Inflammatory macrophage treated with lipopolysaccharide for 4 hours (primary cell): ENCODE data around the gene DENND1A.

Experiments
- DNase-seq: peaks from one replicate; pipeline ENCODE4 v3.0.0-alpha.2; 2020

Gene DENND1A

DNA sequence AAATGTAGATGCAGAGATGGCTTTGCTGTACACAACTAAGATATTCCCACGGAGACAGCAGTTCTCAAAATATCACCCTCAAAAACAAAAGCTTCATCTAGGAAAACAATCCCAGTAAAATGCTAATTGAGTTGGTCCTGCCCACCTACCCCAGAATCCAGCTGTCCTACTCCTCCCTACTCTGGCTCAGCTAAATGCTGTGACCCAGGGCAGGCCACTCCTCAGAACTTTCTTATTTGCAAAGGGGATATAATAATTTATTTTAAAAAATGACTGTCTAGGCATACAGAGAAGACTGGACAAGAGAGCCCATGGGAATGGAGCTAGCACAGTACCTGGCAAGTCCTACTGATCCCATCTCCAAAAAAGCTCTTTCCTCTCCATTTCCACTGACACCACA is 411.6 kb downstream of the DENND1A start:
- DNase-seq: no peak

DNA sequence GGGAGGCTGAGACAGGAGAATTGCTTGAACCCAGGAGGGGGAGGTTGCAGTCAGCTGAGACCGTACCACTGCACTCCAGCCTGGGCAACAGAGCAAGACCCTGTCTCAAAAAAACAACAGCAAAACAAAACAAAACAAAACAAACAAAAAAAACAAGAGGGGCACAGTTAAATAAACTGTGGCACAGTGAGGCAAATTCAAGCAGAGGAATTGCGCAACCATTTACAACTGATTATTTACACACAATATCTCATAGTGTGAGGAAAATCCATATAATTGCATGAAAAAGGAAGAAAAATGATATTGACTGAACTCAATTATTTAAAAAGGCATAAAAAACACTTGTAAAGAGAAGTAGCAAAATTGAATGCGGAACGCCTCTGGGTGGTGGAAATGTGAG is 412.4 kb downstream of the DENND1A start:
- DNase-seq: no peak

DNA sequence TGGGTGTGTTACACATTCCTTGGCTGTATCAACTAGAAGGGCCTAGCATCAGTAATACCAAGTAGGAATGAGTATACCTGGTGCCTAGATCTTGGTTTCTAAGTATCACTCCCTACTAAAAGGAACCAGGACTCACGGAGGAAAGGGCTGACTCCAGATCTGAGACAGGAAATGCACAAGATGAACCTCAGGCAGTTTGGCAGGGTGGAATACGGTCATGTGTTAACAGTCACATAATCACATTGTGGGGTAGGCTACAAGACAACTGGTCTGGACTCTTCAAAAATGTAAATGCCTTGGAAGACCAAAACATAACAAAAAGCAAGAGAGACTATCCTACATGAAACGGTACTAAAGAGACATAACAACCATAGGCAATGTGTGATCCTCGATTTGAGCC is 415.2 kb downstream of the DENND1A start:
- DNase-seq: no peak

DNA sequence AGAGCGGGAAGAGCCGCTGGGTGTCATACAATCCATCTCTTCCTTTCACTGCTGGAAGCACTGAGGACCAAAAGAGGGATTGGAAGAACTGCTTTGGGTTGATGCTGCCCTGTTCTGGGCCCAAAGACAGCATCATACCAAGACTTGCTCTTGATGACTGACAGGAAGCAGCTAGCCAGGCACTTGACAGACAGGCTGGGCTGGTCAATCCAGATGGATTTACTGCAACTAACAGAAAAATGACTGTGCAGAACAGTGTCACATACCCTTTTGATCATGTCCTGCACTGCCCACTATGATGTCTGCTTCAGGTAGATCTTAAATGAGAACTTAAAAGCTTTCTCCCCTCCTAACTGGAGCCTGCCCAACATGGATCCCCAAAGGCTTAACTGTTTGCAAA is 416.4 kb downstream of the DENND1A start:
- DNase-seq: no peak

DNA sequence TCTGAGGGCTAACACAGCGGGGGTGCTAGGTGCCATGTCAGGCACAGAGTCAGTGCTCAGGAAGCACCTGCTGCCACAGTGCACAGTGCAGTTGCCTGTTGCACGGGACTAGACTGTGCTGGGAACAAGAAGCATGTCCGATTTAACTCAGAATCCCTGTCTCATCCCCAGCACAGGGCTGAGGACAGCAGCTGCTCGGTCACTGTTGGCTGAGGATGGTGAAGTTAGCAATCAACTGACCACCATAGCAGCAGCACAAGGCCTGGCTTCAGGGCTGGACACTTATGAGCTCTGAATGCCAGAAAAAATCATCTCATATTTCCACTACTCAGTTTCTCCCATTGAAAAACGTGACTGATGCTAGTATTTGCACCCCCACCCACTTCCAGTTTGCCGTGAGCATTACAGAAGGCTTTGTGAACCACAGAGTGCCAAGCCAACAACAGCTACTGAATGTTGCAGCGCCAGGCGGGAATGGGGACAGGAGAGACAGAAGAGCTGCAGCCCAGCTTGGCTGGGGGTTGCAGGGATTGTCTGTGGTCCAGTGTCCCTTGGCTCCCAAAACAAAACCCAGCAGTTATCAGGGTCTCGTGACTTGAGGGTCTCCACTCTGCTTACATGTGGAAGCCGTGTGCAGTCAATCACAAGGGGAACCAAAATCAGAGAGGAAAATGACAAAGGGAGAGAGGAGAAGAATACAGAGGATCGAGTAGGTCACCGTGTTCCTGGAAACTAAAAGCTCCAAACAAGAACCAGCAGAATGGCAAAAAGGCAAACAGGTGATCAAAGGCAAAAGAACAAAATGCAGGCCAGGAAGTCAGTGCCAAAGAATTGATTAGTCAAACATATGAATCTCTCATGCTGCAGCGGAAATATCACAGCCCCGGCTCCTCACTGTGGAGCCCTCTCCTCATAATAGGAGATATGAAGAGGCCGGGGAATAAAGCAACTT is 418.3 kb downstream of the DENND1A start:
- DNase-seq: no peak

DNA sequence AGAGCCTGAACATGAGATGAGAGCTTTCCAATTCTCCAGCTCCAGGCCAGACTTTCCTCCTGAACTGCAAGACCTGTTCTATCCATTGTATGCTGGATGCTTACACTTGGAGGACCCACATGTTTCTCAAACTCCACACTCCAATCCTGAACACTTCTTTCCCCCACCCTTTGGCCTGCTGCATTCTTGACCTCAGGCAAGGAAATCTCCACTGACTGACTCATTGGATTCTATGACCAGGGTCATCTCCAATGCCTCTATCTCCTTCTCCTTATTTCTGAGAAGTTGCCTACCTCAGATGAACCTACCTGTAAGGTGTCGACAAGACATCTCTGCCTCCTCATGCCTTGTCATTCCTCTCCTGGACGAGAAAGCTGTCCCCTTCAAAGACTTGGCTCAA is 420.3 kb downstream of the DENND1A start:
- DNase-seq: no peak

DNA sequence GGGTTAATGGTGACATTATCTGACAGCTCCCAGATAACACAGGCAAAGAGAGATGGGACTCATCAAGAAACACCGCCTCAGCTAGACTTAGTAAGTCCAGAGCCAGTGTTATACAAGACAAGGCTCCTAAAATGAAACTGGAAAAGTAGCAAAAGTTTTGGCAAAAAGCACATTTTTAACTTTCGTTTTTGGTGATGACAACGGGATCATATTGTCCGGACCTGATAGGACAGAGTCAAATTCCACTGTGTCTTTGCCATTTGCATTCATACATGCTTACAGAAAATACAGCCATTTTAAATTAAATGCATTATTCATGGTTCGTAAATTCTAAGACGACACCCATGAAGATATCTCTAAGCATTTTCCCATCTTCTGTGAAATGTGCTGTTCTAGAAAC is 421.9 kb downstream of the DENND1A start:
- no peak for DNase-seq

DNA sequence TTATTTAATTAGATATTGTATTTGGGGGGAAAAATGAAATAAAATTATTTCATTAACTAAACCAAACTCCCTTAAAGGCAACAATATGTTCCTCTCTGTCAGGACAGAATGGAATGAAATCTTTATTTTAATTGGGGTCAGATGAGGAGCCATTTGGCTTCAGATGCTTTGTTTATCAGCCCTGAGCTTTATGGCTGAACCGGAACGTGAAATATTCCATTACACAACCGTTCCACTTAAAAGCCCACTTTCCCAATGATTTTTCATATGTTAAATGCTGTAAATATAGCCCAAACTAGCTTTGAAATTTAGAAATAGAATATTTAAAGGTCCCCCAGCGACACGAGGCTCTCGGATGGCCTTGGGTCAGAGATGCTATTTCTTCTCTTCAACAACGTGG is 424.4 kb downstream of the DENND1A start:
- no peak for DNase-seq

DNA sequence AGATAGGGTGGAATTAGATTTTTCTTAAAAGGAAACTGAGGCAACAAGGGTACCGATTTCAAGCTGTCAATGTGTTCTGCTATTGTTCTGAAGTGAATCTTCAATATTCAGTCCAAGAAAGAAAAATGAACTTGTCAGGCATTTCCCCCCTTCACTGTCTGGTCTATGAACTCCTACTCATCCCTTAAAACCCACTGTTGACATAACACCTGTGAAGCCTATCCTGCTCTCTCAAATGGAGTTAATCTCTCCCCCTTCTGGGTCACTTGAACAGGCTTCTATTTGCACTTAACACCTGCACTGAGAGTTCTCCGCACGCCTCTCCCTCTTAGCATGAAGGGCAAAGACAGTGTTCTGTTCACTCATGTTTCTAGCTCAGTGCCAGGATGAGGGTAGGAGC is 429.6 kb downstream of the DENND1A start:
- no peak for DNase-seq

DNA sequence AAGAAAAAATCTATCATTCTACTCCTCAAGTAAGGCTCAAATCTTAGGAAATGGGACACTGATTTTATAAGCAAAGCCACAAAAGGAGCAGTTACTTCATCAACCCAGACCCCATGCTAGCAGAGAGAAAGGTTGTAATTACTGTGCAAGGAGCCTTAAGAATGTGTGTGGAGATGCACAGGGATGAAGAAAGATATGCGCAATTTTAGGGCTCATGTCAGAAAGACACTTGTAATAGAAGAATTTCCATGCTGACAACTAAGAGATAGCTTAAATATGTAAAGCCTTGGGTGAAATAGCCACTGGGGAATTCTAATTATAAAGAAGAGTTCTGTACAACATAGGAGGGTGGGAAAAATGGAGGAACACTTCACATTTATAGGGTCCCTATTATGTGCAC is 432.1 kb downstream of the DENND1A start:
- DNase-seq: no peak

DNA sequence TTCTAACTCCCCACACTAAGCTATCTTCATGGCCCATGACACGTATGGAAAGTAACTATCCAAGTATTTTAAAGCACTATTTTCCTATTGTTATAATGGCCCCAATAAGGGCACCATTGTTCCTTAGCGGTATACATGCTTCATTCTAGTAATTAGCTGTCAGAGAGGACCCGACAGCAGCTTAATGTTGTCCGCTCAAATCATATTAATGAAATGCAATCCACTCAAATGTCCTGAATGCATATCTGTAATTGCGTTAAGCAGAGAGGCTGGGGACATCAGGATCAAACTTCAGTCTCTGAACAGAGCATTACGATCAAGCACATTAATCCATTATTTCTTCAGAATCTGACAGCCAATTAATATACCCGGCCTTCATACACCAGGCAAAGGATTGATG is 434.2 kb downstream of the DENND1A start:
- DNase-seq: no peak

DNA sequence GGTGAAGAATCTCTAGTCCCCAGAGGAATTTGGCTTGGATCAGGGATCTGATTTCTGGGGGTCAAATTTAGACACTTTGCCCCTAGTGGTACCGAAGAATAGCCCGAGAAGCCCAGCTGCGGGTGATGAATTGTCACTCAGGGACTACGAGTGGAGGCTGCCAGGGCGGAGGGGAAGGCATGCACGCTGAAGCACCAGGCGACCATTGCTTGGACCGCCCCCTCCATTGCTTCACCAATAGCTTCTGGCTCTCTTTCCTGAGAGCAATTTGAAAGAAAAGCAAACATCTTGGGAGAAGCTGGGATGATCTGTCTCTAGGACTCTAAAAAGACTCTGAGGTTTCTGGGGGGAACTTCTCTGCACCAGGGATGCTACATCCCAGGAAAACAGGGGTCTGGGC is 436.3 kb downstream of the DENND1A start:
- DNase-seq: no peak

DNA sequence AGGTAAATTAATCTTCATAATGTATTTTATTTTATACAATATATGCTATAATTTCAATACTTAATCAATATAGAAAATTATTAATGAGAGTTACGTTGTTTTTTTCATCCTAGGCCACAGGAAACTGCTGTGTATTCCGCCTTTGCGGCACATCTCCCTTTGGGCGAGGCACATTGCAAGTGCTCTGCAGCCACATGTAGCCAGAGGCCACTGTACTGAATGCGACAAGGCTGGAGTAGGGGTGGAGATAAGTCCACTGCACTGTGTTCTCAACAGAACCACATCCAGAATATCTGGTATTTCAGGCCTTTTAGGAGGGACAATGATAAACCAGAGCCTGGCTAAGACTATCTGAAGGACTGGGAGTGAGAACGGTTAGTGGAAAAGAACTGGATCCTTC is 439.2 kb downstream of the DENND1A start:
- DNase-seq: no peak

DNA sequence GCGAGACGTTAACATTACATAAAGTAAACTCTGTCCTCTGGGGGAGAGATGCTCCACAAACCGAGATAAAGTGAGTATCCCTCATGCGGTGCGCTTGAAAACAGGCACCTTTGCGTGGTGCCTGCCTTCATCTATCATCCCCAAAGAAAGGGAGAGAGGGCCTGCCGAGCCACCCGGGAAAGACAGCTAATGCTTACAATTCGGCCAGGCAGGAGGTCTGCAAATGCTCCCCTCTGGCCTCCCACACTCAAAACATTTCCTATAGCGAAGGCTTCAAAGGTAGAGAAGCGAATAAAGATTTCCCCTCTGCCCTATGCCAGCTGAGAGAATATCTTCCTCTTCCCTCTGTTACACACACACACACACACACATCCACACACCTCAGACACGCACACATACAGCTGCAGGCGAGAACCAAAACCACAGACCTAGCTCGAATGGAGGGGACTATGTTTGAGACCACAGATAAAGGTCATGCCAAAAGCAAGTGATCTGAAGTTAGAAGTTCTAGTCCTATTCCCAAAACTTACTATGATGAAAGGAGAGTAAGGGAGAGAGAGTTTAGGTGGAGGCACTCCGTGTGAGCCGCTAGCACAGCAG is 441.1 kb downstream of the DENND1A start:
- no peak for DNase-seq

DNA sequence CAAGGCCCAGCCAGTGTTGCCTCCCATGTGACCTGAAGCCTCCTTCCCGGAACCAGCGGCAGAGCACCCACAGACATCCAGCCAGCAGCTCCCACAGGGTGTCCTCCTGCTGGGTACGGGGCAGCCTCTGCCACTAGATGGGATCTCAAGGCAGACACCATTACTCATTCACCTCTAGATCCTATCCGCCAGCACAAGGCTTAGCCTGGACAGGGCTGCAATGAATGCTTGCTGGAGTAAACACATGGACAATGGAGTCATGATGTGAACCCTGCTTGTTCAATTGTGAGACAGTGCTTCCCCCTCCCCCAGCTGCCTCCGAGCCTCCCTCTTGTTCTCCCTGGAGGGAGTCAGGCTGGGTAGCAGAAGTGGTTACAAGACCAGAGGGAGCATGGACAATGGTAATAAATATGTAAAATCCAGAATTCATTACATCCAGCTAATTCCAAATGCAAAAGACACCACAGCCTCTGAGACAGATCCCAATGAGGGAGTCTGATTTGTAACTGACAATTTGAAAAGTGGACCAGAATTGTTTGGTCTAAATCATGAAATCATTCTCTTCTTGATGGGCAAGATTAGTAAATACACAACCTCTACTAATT is 441.9 kb downstream of the DENND1A start:
- DNase-seq: no peak

DNA sequence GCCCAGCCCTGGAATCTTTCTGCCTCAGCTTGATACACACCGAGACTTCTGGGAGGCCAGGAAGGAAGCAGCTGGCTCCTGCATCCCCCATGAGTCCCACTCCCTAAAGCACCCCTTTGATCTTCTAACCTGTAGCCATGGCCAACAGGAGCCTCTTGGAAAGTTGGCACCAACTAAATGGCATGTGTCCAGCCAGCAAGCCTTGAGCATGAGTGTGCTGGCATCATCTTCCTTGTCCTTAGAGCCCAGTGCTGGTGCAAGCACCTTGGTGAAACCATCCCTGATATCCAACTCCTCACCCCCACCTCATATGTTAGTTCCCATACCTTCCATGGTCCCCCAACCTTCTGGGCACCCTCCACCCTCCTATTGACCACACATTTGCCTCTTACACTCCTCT is 443.5 kb downstream of the DENND1A start:
- DNase-seq: no peak

DNA sequence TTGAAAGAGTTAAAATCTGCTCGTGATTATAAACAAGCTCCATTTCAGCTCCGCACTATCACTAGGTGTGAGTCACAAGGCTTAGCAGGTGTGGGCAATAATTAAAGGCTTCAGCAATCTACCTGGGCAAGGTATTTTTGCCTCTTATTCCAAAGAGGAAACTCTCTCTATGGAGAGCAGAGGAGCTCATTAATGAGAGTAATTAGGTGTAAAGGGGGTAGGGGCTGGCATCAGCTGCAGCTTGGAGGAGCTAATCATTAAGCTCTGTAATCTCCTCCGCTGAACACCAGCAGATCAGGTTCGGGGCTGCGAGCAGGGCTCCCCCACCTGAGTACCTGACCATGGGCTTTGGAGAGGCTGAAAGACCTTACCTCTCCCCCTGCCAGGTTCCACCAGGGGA is 444.7 kb downstream of the DENND1A start:
- no peak for DNase-seq

DNA sequence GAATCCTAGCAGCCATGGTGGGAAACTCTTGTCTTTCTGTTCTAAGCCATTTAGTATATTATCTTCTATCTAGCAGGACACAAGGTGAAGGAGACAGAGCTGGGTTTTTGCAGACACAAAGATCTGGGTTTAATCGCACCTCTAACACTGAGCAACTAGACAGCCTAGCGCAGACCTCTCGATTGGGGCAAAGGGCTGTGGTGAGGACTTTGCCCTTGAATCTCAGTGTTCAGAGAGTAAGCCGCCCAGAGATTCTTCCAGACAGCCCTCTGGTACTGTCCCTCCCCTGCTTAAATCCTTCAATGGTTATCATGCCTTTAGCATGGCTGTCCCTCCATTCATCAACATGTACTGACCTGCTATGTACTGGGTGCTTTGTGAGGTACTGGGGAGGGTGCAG is 445.8 kb downstream of the DENND1A start:
- DNase-seq: no peak

DNA sequence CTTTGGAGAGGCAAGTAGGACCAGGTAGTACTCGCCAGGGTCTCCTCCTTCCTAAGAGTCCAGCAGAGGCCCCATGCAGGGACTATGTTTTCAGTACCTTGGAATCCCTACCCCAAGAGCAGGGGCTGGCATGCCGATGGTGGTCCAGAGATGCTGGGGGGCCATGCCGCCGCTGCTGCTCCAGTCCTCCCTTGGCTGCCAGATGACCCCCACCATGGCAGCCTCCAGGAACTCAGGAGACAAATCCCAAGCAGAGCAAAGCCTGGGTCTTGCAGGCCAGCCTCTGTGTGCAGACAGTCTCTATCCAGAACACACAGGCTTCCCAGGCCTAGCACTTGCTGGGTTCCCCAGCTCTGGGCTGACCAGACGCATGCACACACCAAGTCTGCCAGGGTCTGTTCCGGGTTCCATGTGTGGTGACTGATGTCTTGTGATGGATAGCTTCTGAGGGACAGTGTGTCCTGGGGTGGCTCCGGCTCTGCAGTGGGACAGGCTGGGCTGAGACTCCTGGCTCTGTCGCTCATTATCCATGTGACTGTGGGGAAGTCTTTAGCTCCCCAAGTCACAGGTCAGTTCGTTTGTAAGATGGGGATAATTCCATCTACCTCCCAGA is 446.6 kb downstream of the DENND1A start:
- no peak for DNase-seq

DNA sequence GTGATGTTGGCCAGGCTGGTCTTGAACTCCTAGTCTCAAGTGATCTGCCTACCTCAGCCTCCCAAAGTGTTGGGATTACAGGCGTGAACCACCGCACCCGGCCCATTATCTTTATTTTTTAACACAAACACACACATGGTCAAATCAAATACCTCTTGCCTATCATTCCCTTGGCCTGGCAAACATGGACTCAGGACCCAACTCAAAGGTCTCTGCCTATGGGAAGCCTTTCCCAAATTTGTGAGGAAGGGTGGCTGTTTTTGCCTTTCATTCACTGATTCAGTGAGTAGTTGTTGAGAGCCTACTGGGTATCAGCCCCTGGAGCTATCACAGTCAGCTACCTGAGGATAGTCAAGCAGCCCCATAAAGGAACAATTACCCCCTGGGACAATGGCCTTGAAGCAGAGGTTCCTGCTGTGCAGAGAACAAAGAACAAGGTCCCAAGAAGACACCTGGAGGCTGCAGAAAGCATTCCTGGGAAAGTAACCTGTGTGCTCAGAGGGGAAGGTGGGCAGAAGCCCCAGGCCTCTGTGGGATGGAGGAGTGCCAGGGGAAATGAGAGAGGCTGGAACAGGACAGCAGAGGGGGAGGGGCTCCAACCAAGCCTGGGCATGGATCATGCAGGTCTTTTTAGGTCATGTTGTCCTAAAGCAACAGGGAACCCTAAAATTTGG is 447.5 kb downstream of the DENND1A start:
- DNase-seq: no peak

DNA sequence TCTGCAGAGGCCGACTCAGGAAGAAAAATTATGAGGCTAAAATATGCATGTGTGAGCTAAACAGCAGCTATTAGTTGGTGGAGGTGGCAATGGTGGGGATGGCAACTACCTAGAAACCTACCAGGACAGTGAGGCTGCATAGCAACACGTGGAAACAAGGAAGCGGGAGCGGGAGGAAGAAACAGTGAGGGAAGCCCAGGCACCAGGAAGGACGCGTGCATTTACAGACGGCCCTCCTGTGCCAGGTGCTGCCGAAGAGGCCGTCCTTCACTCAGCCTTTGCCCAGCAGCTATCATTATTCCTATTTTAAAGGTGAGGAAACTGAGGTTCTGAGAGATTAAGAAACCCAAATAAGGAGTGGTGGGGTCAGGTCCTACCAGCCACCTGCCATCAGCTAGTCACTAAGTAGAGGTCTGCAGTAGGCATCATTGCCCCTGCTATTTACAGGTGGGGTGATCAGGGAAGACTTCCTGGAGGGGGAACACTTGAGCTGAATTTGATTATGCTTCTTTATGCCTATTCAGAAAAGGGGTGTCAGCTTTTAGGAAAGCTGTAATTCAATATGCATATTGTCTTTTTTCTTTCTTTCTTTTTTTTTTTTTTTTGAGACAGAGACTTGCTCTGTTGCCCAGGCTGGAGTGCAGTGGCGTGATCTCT is 448.6 kb downstream of the DENND1A start:
- no peak for DNase-seq

DNA sequence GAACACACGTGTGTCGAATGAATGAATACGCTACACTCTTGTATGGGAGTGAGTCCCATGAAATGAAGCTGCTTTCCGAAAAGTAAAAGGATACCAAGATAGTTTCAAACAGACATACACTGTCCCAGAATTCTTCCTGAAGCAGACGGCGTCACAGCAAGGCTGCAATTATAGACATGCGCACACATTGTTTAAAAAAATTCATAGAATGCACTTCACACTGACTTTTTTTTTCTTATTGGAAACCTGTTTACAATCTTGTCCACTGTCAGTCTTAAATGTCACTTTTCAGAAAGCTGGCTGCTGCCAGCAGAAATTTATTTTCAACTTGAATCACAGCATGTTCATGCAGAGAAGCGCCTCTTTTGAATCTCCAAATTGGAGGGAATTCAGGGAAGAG is 449.1 kb downstream of the DENND1A start:
- no peak for DNase-seq

DNA sequence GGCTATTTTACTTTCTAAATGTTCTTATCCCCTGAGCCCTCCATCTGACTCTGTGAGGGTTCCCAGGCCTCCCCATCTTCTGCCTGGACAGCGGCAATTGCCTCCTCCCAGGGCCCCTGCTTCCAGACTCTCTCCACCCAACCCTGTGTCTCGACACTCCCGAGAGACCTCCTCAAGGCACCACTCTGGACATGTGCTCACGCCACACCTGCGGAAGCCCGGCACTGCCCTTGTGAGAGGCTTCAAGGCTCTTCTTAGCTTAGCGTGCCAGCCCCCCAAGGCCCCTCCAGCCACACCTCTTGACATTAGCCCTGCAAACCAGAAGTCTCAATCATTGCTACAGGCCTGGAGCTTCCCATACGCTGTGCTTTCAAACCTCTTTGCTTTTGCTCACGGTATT is 449.8 kb downstream of the DENND1A start:
- DNase-seq: no peak
